Stimulated activated CD8-positive, alpha-beta memory T cell treated with anti-CD3 and anti-CD28 coated beads, Interleukin-12 subunit alpha, Interleukin-12 subunit beta, amount 100 ng/mL, for 24 hours (primary cell): Measurements from ENCODE around the gene GLS.
"Not testable (repeated sequence)": the region's sequence is repeated elsewhere in the genome, so short reads cannot be mapped to it uniquely, and the experiment has no call there.

Experiments used
- DNase-seq: peaks from one replicate; pipeline ENCODE4 v3.0.0-alpha.2; 2020; ENCODE audit errors: extremely low read depth

The GLS gene

DNA sequence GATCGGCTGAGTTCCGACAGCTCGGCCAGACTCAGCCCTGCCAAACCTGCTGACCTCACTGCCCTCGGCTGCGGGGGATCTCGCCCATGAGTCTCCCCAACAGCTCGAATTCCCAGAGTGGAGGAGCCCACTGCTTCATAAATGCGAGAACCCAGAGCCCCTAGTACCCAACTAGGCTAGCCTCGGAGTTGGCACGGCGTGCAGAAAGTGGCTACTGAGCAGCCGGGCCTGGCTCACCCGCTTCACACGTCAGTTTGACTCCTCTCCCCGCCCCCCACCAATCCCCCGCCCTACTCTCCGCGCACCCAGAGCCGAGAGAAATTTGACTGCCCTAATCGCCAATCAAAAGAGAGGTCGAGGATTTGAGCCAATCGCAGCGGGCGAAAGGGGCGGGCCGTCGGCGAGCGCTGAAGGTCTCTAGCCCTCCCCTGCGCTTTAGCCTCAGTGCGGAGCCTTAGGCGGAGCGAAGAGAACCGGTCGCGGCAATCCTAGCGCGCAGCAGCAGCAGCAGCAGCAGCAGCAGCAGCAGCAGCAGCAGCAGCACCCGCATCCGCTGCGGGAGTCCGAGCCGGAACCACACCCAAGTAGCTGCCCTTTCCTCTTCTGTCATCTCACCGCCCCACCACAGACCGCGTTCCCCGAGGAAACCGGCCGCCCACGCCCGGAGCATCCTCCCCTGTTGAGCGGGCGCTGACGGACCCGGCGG, at the start of gene GLS:
Gene GLS (plus strand): TSS at position 444 of the 706 bp plus-strand sequence. CDS start 264 bp downstream, outside the sequence.
- DNase-seq: peak; percentile 91

DNA sequence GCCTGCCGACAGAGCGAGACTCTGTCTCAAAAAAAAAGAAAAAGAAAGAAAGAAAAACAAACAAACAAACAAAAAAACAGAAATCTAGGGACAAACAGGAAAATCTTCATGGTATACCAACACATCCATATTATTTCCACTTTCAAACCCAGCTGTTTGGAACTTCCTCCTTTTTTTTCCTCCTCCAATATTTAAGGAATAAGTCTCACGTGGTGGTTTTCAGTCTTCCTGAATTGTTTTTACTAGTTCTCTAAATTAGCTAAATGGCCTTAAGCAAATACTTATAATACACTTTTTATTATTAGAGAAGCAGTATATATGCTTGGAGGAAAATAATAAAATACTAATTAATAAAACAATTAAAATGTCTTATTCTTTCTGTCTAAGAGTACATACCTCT, 48.7 kb upstream of the GLS start:
- no peak for DNase-seq

DNA sequence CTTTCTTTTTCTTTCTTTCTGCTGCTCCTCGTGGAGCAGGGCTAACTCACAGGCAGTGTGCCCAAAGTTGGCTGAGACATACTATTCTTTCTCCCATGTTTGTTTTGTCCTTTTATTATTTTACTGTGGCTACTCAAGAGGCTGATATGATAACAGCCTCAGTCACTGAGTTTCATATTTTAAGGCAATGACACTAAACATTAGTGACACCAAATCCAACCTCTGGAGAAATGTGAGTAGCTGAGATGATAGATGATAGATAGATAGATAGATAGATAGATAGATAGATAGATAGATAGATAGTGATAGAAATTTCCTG, 45.8 kb upstream of the GLS start:
- no peak for DNase-seq

DNA sequence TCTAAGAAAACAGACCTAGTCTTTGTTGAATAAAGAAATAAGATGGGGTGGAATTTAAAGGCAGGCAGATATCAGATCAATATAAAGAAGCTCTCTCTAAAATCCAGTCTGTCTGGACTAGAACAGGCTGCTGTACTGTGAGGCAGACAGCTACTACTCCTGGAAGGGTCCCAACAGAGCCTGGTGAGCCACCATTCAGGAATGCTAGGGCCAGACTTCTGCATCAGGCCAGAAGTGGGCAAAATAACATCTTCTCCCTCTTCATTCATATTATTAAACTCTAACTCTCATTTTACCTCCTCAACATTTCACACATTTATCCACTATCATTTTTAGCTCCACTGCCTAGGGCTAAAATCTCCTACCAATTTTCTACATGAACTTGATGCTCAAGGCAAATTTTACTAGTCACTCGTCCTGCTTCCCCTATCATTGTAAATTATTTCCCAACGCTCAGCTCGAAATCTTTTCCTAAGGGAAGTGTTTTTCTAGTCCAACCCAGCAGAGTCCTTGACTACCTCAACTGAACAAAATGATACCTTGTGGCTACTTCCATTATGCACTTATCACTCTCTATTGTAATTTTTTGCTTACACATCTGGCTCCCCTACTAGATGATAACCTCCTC, 45.2 kb upstream of the GLS start:
- no peak for DNase-seq

DNA sequence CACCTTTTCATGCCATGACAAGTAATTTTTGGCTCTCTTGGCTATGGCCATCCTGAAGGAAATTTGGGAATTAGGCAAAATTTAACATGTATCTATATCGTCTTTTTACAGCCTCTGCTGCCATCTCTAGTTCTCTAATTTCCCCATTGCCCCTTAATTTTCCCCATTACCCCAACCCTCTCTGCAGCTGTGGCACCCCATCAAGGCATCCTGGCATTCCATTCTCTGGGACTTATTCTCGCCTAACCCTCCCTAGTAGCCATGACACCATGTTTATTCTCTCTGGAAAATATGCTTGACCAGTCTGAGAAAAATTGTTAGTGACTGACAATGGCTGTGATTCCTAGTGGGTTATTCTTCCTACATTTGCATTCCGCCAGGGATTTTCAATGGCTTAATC, 43.9 kb upstream of the GLS start:
- DNase-seq: no peak

DNA sequence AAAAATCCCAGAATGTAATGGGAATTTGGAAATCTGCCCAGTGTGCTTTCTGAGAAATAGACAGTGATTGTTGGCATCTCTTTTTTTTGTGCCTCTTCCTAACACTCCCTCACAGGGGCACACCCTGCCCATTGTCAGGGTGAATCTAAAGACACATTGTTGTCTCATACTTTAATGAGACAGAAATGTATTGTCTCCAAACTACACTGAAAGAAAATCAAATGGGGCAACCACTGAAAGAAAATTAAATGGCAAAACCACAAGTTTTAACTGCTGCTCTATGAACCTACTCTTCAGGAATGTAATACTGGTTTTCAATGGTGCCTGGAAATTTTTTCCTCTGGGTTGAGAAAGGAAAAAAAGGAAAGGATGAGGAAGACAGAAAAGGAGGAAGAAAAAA, 43.2 kb upstream of the GLS start:
- no peak for DNase-seq

DNA sequence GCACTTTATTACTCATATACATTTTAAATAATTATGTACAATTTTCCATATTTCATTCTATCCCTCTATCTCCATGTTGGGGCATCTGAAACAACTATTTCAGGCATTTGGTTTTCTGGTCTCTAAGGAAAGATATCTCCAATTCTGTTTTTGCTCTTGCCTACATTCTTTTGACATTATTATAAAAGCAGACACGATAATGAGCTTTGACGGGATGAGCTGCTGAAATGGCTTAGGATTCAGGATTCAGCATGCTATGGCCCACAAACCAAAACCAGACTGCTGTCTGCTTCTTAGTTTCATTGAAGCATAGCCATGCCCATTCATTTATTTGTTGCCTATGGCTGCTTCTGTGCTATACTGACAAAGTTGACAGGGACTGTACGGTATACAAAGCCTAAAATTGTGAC, 42.7 kb upstream of the GLS start:
- DNase-seq: no peak

DNA sequence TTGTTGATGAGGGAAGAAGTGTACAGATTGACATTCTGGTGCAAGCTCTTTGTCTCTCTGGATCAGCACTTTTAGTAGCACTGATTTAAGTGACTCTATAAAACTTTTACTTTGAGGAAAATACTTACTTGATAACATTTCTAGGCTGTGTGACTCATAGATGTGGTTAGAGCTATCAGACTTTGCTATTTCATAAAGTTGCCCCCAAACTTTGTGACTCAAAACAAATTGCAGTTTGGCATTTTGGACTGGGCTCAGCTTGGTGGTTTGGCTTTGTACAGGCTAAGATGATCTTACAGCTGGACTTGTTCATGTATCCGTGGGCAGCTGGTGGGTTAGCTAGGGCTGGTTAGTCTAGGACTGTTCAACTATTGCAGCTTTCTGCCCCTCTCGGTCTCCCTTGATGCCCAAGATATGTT, 42.1 kb upstream of the GLS start:
- DNase-seq: no peak

DNA sequence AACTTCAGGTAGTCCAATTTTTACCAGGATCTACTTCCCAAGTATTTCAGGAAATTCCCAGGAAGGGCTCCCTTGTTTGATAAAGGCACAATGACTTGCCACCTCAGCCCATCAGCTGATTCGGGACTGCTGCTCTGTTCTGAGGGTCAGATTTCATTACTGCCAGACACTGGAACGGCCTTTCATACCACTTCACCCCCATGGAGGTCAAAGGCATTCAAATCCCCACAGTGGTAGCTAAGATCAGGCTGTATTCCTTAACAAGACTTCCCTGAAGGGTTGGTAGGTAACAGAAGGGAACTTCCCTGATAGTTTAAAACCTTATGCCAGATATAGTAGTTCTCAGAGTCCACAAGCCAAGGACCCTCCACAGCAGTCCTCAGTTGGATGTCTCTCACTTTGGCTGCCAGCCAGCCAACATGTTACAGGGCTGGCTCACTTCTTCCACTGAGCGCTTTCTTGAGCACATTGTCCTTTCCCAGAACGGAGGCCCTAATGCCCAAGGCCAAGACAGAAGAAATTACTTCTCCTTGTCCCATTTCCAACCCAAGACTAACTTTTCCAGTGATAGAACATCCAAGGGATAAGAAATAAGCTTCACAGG, 40.0 kb upstream of the GLS start:
- no peak for DNase-seq

DNA sequence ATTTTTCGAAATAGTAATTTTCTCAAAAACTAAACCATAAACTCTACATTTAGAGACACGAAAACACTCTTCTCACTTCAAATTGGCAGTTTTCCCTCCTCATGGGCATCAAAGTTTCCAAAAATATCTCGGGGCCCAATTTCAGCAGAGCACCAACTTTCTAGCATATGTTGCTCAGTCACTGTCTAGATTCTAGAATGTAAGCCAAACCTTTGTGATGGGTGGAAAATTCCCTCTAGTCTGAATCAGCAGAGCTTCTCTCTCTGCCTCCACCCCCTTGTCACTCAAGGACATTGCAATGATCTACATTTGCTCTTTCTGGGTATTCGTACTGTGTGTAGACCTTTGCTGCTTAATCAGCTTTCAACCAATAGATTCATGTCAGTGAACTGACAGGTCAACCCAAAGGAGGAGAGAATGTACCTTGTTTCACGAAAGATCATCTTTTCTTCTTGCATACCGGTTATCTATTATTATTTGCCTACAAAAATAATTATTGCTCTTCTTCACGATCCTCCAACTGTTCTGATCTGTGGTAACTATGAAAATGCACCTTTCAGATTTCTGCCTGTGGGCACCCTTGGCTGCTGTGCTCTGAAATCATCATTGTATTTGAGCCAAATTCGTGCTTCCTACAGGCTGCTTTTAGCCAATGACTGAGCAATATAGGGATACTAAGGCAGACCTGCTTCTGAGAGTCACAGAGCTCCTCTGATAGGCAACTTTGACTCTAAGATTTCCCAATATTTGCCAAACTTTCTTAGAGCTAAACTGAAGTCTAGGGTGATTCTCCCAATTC, 38.7 kb upstream of the GLS start:
- no peak for DNase-seq

DNA sequence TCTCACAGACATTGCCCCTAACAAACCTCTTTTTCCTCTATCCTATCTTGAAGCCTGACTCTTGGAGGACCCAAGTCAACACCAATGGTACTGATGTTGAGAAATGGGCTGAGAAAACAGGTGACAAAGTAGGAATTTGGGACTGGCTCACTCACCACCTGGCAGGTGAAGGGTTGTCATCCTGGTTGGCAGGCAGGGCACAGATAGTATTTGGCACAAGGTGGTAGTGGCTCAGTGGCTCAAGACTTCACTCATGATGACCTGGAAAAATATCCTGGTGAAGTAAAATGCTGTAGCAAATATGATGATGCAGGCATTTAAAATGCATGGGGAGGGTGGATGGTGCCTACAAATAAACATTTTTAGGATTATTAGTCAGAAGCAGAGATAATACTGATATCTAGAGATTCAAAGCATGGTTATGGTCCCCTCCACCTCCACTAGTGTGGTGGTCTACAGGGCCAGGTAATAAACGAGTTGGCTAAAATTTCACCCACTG, 38.0 kb upstream of the GLS start:
- no peak for DNase-seq

DNA sequence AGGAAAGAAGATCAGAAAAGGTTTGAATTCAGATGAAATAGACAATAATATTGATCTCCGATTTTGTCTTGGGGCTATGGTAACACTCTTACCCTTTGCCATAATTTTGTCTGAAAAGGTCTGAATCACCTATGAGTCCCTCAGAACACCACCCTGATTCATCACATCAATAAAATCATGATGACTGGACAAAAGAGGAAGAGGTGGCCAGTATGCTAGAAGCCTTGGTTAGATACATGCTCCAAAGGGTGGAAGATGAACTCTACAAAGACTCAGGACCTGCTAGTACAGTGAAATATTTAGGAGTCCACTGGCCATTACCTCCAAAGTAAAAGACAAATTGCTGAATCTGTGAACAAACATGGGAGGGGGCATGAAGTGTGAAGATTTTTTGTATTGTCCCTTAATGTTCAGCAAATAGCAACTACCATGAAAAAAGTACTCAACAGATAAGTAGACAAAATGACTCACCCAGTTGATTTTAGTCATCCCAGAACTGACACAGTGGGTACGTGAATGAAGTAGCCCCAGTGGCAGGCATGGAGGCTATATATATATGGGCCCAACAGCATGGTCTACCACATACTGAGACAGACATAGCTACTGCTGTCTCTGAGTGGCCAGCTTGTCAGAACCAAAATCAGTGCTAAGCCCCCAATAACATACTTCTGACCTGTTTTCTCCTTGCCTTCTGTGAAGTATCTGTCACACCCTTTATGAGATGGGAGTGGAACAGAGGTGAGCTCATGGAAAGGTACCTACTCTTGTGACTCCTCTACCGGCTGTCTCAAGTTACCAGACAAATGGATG, 36.5 kb upstream of the GLS start:
- no peak for DNase-seq

DNA sequence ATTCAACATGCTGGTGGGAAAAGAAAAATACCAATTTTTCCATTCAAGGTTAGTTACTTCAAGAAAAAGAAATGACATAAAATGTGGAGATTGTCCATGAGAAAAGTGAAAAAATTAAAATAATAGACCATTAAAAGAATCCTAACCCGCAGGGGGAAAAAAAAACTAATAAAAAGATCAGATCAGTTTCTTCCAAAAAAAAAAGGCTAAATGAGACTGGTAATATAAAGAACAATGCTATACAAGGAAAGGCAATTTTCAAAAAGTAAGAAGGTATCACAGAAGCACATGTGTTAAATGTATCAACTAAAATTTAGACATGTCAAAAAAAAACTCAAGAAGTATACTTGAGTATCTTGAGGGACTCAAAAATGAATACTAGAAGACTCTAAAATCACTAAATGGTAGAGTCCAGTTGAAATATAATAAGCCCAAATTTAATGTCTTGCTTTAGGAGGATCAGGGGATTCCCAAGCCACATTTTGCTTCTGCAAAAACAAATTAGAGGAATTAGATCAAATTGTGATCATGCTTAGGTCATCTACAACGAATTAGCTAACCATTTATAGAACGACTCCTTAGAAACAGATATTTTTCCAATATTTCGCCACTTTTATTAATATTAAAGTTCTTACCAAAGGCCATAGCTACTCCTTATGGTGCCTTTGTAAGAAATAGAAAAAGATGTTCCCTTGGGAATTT, 35.8 kb upstream of the GLS start:
- DNase-seq: no peak

DNA sequence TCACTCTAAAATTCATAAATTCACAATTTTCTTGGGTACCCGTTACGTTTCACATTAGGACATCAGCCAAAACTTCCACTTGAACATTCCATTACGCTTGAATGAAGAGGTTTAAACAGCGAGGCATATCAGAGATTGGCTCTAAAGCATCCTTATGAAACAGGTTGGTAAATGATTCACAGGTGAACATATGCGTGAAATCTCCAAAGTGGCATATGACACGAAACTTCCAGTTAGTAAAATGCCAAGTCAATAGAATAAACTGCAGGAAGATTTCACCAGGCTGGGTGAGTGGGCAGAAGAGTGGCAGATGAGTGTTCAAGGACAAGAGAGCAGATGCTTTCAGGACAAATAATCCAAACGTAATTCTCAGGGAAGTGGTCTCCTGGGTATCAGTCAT, 33.9 kb upstream of the GLS start:
- DNase-seq: no peak

DNA sequence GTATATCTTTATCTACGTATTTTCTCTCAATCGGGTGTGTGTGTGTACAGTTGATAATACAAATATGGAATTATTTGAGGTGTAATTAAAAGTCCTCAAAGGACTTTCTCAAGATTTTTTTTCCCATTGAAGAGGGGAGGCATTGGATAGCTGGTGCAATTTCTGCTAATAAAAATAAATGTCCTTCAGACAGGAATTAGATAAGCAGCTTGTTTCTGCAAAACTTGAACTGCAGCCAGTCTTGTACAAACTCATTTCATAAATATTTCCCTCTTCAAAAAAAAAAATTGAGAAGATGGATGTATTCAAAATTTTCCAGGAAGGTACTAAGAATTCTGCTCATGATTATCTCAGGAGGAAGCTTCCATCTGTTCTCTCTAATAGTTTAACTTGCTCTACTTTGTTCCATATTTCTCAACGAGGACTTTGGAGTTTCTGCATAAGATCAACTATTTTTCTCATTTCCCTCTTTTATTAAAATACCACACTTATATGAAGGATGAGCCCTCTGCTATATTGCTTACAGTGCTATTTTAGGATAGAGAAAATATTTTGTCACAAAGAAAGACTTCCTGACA, 33.0 kb upstream of the GLS start:
- no peak for DNase-seq

DNA sequence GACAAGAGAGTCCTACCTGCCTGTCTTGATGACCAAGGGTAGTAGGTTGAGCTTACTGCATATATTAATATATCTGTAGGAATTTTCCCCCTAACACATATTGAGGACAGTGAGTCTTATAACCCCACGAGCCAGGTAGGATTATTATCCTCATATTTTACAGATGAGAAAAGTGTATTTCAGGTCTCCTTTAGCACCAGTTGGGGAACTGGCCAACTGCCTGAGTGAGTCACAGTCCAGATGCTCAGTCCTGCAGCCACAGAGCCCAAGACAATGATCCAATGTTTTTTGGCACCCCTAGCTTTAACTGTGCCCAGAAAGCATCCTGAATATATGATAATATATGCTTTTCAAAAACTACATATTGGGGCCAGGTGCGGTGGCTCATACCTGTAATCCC, 30.8 kb upstream of the GLS start:
- DNase-seq: no peak

DNA sequence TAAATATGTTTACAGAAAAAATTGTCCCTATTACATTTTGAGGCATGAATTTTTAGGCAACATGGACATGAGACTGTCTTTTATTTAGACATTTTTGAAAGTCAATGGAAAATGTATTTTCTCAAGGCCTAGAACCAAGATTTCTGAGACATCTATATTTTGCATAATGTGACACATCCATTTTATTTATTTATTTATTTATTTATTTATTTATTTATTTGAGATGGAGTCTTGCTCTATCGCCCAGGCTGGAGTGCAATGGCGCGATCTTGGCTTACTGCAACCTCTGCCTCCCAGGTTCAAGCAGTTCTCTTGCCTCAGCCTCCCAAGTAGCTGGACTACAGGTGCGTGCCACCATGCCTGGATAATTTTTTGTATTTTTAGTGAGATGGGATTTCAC, 27.6 kb upstream of the GLS start:
- not testable (repeated sequence) for DNase-seq

DNA sequence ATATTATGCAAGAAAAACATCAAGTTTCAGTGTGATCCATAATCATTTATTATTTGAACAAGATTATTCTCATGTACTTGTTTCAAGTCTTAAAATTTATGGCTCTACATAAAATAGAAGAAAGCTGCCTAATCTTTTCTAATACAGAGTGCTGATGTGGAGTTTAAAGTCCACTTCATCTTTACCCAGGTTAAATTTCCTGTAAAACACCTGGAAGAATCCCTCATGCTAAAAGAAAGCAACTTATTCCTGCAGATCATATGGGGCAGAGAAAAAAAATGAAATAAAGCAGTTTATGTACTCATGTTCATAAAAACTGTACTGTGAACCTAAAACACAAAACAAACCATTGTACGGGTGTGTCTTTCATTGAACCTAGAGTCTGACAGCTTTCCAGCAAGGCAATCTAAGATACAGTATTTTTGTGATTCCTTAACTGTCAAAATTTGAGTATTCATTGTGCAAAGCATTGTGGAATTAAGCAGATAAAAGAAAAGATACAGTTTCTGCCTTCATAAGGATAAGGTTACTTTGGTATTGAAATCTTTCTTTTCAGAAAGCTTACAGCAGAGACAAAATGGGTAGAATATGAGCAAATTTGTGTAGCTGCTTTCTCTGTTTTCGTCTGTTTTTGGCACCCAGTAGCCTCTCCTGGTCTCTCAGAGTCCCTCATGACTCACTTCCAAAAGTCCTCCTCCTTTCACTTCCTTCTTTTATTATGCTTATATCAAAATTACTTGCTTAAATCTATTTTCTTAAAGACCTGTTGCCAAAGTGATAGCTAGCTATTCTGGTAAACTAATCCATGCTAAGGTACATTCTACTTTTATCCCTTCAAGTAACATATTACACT, 26.9 kb upstream of the GLS start:
- DNase-seq: no peak

DNA sequence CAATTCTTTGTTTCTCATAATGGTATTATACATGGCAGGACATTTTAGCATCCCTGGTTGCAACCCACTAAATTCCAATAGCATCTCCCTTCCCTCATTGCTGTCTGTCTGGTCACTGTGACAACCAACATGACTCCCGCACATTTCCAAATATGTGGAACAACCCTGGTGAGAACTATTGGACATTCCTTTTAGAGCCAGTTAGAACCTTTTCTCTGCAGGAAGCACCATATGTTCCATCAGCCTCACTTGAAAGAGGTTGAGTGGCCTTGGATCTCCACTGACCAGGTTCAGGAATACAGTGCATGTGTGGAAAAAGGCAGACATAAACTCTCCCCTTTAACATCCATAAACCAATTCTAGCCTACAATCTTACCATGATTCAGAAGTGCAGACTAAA, 25.9 kb upstream of the GLS start:
- DNase-seq: no peak

DNA sequence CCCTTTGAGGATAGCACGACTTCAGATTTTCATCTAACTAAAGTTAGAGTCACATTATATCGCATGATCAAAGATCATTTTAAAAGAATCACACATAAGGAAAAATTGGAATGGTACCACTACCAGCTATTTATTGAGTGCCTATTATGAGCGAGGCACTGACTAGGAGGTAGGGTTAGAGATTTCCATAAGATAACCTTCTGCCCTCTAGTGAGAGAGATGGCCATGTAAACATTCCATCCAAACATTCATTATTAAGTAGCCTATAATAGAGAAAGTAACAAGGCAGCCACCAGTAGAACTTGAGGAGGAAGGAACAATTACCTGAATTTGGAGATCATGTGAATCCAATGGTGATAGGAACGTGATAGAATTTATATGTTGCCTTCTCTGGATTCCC, 25.4 kb upstream of the GLS start:
- DNase-seq: no peak
